ENCODE measurements around the gene NHLRC4. TPM values are rescaled to one million over a fixed set of nuclear protein-coding genes. Genes with fewer than 3 reads are reported as not detected.
A peak's percentile ranks its signal among the peaks of the same experiment; 100 is the strongest.

The NHLRC4 gene
- total and polyA plus RNA-seq, 2 of the 13 experiments (the other 11 are each of a cell fraction or from before 2014, with no cell fraction given) = 0.40 to 0.59 TPM

GRCh38 chr16:524274-525040, 42.3 kb upstream of the NHLRC4 start (continued):
- TF ChIP-seq ZBTB33 (CRISPR knock-in tag; IDR thresholded peaks at IDR 0.05) (no peak), SMAD9 (CRISPR knock-in tag; IDR thresholded peaks at IDR 0.05) (no peak), HOXA5 (CRISPR knock-in tag; IDR thresholded peaks at IDR 0.05) (no peak), RARG (CRISPR knock-in tag; IDR thresholded peaks at IDR 0.05; ENCODE audit: low read depth) (no peak), ZBTB3 (CRISPR knock-in tag; IDR thresholded peaks at IDR 0.05; ENCODE audit: borderline replicate concordance, low read depth) (no peak), ZNF326 (CRISPR knock-in tag; IDR thresholded peaks at IDR 0.05; ENCODE audit: borderline replicate concordance) (peak; percentile 90), ZNF687 (CRISPR knock-in tag; IDR thresholded peaks at IDR 0.05) (no peak; the same call in 1 of the 2 replicates), HNF4G (IDR thresholded peaks at IDR 0.05; ENCODE audit: borderline replicate concordance, low read depth, low read length) (no peak), HNF4G (CRISPR knock-in tag; IDR thresholded peaks at IDR 0.05; ENCODE audit: borderline replicate concordance, low read depth) (no peak), ZHX1 (CRISPR knock-in tag; IDR thresholded peaks at IDR 0.05; ENCODE audit: low read depth) (no peak), LCORL (IDR thresholded peaks at IDR 0.05) (no peak), LCORL (CRISPR knock-in tag; IDR thresholded peaks at IDR 0.05) (no peak), THAP11 (CRISPR knock-in tag; IDR thresholded peaks at IDR 0.05) (no peak), ZIK1 (CRISPR knock-in tag; IDR thresholded peaks at IDR 0.05; ENCODE audit: borderline replicate concordance, low read depth) (no peak), THYN1 (CRISPR knock-in tag; IDR thresholded peaks at IDR 0.05; ENCODE audit: borderline replicate concordance, low read depth) (no peak), PATZ1 (CRISPR knock-in tag; IDR thresholded peaks at IDR 0.05) (0 out of 2 replicates have a peak, but pooled peaks have one; percentile 8)
